GM08714 (cell line): ENCODE measurements around the gene TBC1D10A.

ENCODE experiments used
- H3K4me3 ChIP-seq: fragments of 200-500 bp; sonication (Bioruptor generic); 2 replicates; pipeline ENCODE4 v1.5.1; 2014; ENCODE audit warnings: mild to moderate bottlenecking, low read length, inconsistent platforms
- ZNF274 ChIP-seq: IDR thresholded peaks from 2 replicates; pipeline ENCODE4 v1.6.1; 2012; ENCODE audit warnings: mild to moderate bottlenecking, low read depth, low read length

TBC1D10A gene, protein sequence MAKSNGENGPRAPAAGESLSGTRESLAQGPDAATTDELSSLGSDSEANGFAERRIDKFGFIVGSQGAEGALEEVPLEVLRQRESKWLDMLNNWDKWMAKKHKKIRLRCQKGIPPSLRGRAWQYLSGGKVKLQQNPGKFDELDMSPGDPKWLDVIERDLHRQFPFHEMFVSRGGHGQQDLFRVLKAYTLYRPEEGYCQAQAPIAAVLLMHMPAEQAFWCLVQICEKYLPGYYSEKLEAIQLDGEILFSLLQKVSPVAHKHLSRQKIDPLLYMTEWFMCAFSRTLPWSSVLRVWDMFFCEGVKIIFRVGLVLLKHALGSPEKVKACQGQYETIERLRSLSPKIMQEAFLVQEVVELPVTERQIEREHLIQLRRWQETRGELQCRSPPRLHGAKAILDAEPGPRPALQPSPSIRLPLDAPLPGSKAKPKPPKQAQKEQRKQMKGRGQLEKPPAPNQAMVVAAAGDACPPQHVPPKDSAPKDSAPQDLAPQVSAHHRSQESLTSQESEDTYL

DNA sequence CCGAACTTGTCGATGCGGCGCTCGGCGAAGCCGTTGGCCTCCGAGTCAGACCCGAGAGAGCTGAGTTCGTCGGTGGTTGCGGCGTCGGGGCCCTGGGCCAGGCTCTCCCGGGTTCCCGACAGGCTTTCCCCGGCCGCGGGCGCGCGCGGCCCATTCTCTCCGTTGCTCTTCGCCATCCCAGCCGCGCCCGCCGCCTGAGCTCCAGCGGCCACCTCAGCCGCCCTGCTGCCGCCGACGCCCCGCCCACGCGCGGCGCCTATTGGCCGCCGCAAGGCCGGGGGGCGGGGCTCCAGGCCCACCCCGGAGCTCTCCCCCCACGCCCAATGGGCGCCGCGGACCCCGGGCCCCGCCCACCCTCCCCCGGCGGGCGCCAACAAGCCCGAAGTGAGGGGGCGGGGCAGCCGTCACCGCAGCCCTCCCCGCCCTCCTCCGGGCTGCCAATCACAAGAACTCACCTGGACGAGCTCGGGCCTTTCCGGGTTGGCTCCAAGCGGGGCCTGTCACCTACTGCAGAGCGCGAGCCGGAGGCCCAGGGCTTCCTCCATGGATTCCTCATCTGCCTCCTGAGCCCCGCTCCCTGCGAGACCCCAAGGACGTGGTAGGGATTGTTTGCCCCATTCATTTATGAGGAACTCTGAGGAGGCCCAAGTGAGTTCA lies at the start of gene TBC1D10A:
TSS of gene TBC1D10A (minus strand) at position 236 of the 657 bp plus-strand sequence. CDS start at position 176, 60 bp downstream.
- no peak for TF ChIP-seq ZNF274
- H3K4me3 ChIP-seq = peak within 1 kb of the TSS; percentile 94

DNA sequence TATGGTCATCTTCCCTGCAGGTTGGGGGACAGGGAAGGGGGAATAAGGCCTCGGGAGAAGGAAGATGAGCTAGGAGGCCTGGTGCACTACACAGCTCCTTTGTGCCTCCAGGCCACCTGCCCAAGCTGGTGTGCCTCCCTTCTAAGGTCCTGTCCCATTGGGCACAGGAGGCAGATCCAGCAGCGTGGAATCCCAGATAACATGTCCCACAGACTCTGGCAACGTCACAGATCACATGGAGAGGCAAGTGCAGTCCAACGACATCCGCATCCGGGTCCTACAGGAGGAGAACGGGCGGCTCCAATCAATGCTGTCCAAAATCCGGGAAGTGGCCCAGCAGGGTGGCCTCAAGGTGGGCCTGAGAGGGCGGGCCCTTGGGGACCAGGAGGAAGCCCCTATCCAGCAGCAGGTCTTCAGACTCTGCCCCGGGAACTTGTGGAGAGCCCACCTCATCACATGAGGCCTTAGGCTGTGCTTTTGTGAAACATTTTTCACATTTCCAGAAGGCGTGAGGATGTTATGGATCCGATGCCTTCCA lies 48.6 kb upstream of the TBC1D10A start:
- H3K4me3 ChIP-seq = no peak overlapping the region
- no peak for TF ChIP-seq ZNF274

DNA sequence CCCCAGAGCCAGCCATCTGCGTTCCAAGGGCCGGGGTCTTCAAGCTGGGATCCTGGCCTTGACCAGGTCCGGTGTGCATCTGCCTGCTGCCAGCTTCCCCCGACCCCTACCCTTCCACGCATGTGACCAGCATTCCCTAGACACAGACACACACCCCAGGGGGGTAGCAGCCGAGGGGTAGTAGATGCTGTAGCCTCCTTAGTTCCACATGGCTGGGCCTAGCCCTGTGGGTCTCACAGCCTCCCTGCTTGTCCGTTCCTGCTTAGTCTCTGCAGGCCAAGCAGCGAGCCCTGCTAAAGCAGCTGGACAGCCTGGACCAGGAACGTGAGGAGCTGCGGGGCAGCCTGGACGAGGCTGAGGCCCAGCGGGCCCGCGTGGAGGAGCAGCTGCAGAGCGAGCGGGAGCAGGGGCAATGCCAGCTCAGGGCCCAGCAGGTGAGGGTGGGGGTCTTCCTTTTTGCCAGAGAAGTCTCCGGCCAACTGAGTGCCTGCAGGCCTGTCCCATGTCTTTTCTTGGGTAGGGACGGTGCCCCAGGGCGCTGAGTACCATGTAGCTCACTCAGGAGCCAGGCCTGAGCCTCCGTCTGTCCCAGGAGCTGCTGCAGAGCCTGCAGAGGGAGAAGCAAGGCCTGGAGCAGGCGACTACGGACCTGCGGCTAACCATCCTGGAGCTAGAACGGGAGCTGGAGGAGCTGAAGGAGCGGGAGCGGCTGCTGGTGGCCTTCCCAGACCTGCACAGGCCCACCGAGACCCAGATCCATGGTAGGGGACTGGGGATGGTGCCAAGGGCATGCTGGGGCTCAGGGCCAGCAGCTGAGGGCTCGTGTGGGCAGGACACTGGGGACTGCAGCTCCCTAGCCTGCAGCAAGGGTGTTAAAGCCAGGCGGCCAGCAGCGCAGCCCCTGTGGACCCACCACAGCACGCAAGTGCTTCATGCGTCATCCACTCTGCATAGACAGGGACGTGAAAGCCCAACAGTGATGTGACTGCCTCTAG lies 46.9 kb upstream of the TBC1D10A start:
- no peak overlapping the region for H3K4me3 ChIP-seq
- no peak for TF ChIP-seq ZNF274

DNA sequence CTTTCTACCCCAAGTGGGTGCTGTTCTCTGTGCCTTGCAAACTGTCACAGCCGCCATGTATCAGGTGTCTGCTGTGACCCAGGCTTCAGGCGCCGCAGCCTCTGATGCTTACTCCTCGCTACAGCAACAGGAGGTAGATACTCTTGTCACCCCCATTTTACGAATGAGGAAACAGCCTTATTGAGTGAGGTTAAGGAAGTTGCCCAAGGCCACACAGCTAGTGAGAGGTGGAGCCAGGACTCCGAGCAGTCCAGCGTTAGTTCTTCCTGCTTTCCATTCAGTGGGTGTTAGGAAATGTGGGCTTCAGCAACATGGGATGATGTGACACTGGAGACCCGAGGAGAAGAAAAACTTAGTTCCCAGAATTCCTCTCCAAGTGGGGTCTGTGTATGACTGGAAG lies 46.2 kb upstream of the TBC1D10A start:
- TF ChIP-seq ZNF274 = no peak
- H3K4me3 ChIP-seq = no peak overlapping the region

DNA sequence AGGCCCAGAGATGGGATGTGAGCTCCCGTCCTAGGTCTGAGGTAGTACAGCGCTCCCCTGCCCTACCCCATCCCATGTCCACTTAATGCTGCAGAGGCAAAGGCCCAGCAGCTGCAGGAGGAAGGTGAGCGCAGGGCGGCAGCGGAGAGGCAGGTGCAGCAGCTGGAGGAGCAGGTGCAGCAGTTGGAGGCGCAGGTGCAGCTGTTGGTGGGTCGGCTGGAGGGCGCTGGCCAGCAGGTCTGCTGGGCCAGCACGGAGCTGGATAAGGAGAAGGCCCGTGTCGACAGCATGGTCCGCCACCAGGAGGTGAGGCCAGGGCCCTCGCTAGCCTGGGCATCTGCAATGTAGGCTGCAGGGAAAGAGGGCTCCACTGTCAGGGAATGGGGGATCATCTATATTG lies 45.2 kb upstream of the TBC1D10A start:
- H3K4me3 ChIP-seq = no peak overlapping the region
- no peak for TF ChIP-seq ZNF274

DNA sequence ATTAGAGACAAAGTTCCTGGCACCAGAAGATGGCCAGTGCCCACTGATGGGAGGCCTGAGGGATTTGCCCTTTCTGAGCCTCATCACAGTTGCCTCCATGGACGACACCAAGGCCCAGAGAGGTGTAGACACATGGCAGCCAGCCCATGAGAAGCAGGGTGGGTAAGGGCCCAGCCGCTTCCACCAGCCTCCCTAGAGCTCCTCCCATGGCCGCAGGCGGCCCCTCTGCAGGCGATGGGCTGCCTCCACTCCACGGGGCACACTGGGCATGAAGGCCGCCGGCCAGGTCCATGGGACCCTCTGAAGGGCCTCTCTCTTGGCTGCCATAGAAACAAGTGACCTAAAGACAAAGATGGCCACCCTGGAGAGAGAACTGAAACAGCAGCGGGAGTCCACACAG lies 44.6 kb upstream of the TBC1D10A start:
- no peak for TF ChIP-seq ZNF274
- H3K4me3 ChIP-seq = no peak overlapping the region

DNA sequence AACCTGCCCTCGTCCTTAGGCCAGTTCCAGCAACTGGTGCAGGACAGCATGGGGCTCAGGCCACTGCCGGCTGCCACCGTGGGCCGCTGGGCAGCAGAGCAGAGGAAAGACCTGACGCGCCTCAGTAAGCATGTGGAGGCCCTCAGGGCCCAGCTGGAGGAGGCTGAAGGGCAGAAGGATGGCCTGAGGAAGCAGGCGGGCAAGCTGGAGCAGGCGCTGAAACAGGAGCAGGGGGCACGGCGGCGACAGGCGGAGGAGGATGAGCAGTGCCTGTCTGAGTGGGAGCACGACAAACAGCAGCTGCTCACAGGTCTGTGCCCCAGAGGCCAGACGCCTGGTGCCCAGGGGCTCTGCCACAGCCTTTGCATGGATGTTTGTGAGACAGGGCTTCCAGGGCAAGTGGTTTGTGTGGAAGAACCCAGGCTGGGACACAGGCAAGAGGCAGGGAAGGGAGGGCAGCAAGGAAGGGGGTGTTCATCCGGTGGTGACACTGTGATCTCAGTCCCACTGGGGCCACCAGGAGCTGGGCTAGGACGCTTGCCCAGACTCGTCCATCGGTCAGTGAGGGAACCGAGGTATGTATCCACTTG lies 44.0 kb upstream of the TBC1D10A start:
- no peak overlapping the region for H3K4me3 ChIP-seq
- TF ChIP-seq ZNF274 = no peak

DNA sequence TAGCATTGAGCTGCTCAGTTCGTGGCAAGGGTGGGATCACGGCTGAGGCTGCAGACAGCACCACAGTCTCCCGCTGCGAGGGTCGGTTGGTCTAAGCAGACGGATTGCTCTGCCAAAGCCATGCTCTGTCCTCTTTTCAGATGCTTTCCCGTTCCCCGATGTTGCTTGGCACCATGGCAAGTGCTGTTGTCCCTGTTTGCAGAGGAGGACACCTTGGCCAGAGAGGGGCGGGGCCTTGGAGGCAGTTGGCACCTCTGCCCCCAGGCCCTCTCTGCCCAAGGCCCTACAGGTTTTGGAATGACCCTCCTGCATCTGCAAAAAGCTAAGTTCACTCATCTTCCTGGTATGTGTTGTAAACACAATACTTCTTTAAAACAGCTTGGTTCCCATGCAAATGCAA lies 41.7 kb upstream of the TBC1D10A start:
- H3K4me3 ChIP-seq = no peak overlapping the region
- no peak for TF ChIP-seq ZNF274

DNA sequence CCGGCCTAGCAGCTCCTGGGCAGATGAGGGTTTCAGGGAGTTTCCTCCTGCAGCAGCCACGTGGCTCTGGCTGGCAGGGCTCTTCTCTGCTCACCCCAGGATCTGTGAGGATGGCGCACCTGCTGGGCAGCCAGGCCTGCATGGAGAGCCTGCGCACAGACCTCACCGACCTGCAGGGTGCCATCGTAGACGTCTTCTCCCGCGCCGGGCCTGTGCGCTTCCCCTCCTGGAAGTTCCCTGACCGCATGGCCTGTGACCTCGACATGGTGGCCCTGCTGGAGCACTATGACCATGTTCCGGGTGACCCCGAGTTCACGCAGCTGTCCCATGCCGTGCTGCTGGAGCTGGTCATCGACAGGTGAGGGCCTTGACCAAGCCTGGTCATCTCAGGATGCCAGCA lies 39.1 kb upstream of the TBC1D10A start:
- no peak overlapping the region for H3K4me3 ChIP-seq
- TF ChIP-seq ZNF274 = no peak

DNA sequence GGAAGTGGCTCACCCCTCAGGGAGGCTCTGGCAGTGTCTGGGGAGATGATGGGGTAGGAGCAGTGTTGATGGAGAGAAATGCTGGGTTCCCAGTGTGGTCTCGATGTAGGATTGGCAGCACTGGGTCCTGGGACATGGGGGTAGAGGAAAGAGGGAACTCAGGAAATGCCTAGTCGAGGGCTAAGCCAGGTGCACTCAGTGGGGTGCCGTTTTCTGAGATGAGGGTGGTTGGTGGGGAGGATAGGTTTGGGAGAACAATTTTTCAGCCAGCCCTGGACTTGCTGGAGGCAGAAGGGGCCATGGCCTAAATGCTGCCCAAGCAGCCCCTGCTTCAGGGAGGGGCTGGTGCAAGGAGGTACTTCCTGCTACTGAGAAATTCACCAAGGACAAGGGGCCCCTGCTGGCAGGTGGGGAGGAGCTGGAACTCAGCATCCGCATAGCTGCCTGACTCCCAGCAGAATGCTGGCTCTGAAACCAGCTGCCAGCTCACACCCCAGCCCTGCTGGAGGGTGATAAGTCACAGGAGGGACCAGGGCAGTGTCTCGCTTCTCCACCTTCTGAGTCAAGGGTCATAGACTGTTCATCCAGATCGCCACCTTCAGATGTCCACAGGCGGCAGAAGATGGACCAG lies 36.0 kb upstream of the TBC1D10A start:
- no peak for TF ChIP-seq ZNF274
- no peak overlapping the region for H3K4me3 ChIP-seq

DNA sequence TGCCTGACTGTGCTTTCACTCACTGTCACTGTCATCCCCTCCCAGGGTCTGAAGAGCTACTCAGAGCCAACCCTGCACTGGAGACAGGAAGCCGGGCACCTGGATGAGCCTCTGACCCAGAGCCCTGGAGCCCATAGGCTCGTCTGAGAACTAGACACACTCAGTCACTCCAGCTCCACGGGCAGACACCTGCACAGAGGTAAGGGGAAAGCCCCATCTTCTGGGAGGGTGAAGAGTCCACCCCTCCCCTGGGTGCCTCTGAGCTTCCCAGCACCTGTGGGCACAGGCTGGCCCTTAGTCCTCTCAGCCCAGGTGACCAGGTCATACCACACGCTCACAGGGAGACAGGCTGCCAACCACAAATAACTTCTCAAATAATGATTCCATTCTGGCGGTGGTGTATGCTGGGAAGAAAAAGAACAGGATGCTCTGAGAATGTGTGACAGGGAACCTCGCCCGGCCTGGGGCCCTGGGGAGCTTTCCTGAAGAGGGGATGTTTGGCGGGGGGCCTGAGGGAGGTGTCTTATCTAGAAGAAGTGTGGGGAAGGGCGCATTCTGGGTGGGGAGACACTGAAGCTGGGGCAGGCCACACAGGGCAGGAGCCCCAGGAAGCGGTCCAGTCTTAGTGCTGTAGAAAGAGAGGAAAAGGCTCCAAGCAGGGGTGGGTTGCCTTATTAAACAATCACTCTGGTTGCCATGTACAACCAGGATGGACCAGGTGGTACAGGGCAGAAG lies 35.3 kb upstream of the TBC1D10A start:
- TF ChIP-seq ZNF274 = no peak
- H3K4me3 ChIP-seq = no peak overlapping the region

DNA sequence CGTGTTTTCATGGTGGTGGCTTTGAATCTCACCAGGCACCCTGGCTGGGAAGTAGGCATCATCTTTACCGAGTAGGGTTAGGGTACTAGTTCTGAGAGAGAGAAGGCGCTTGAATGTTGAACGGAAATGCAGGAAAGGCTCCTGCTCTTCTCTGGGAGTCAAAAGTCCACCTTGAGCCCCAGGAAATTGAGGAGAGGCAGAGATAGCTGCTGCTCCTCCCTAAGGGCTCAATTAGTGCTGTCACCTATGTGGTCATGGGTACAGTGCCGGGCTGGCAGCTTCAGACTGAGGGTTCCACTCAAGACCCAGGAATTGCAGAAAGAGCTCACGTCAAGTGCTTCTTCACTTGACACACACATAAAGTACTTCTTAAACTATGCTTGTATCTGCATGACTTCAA lies 31.8 kb upstream of the TBC1D10A start:
- TF ChIP-seq ZNF274 = no peak

DNA sequence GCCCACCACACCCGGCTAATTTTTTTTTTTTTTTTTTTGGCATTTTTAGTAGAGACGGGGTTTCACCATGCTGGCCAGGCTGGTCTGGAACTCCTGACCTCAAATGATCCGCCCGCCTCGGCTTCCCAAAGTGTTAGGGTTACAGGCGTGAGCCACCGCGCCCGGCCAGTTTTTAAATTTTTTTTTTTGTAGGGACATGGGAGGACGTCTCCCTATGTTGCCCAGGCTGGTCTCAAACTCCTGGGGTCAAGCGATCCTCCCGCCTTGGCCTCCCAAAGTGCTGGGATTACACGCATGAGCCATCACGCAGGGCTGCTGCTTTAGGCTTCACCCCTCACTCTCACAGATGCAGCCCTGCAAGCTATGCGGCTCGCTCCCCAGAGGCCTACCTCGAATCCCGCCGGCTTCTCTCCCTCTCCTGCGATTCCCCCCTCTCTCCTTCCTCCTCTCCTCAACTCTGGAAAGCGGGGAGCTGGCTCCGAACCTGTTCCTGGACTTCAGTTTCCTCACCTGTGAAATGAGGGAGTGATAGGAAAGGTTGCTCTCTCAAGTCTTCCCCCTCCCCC lies 31.0 kb upstream of the TBC1D10A start:
- no peak overlapping the region for H3K4me3 ChIP-seq
- no peak for TF ChIP-seq ZNF274

More for the DNA sequence above, 31.8 kb upstream of the TBC1D10A start:
- no peak overlapping the region for H3K4me3 ChIP-seq
